GM12891 (cell line): ENCODE results near the gene SLCO1A2.

Source experiments
- DNase-seq: peaks from one replicate; pipeline ENCODE4 v3.0.0; 2011; ENCODE audit warnings: low spot score; ENCODE audit not compliant: insufficient read length
- FAIRE-seq: peaks from 2 replicates; lab custom pipeline; 2011; peaks lifted over from hg19 to GRCh38; lab: Jason Lieb, UNC
- PAX5 ChIP-seq: IDR thresholded peaks from 2 replicates; pipeline ENCODE4 v1.6.1; 2011; ENCODE audit warnings: low read length, moderate library complexity, mild to moderate bottlenecking; ENCODE audit not compliant: insufficient read depth, severe bottlenecking
- POLR2A ChIP-seq: IDR thresholded peaks from 2 replicates; pipeline ENCODE4 v1.6.1; 2011; ENCODE audit warnings: low read depth, low read length, control low read depth
- POLR2AphosphoS5 ChIP-seq: IDR thresholded peaks from 2 replicates; pipeline ENCODE4 v1.6.1; 2011; ENCODE audit warnings: low read depth, low read length, control low read depth
- POU2F2 ChIP-seq: IDR thresholded peaks from 2 replicates; pipeline ENCODE4 v1.6.1; 2011; ENCODE audit warnings: low read depth, mild to moderate bottlenecking, control low read depth, low read length, moderate library complexity
- SPI1 ChIP-seq: IDR thresholded peaks from 2 replicates; pipeline ENCODE4 v1.6.1; 2011; ENCODE audit warnings: low read depth, low read length, control low read depth
- TAF1 ChIP-seq: IDR thresholded peaks from 2 replicates; pipeline ENCODE4 v1.6.1; 2011; ENCODE audit warnings: low read depth, low read length, control low read depth

SLCO1A2 gene

DNA sequence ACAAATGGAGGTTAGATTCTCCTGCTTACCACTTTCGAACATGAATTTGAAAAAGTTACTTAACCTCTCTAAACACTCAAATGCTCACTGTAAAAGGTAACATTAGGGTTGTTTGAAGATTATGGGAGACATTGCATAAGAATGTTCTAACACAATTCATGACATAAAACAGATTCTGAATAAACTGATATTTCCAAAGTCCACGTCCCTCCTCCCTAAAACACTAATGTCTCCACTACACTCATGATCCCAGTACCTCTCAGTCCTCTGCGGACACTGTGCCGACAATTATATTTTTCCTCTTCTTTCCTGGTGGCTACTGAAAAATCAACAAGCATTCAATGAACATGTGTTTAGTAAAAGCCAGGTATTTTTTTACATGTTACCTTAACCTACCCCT, 19.2 kb upstream of the SLCO1A2 start:
- FAIRE-seq, result no peak
- no peak for DNase-seq
- TF ChIP-seq POLR2AphosphoS5 (no peak), SPI1 (no peak), TAF1 (no peak), PAX5 (no peak), POU2F2 (no peak), POLR2A (no peak)

DNA sequence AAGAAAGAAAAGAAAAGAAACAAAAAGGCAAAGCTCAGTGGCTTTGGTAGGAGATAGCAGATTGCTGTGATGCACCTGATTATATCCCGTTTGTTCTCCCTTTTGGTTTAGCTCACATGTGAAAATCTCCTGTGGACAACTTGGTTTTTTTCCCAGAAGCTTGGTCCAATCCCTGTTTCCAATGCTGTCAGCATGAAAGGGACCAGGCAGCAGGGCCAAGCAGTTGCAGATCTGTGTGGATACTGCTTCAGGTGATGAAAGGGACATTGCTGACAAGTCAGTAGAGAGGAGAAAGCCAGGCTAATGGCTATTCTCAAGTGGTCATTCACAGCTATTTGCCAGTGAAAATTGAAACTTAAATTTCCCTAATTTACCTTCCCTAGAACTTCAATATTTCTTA, 18.8 kb upstream of the SLCO1A2 start:
- TF ChIP-seq POU2F2, result no peak
- no peak for TF ChIP-seq SPI1
- no peak for TF ChIP-seq PAX5
- no peak for TF ChIP-seq POLR2AphosphoS5
- TF ChIP-seq TAF1, result no peak
- no peak for TF ChIP-seq POLR2A
- no peak for DNase-seq
- no peak for FAIRE-seq

DNA sequence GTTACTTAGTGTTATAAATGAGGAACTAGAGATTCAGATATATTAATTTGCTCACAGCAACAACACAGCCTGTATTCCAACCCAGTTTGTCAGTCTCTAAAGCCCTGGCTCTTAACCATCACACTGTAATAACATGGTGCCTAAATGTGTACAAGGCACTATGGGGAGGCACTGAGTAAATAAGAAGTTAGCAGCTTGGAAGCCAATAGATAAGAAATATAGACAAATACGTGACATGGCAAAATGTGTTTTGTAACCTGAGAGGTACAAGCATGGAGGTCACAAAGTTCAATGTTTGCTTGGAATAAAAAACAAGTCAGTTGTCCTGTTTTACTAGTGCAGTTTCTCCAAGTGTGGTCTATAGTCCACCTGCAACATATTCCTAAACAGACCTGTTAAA, 16.3 kb upstream of the SLCO1A2 start:
- no peak for FAIRE-seq
- TF ChIP-seq POLR2AphosphoS5 (no peak), TAF1 (no peak), SPI1 (no peak), POLR2A (no peak), POU2F2 (no peak), PAX5 (no peak)
- DNase-seq, result no peak

DNA sequence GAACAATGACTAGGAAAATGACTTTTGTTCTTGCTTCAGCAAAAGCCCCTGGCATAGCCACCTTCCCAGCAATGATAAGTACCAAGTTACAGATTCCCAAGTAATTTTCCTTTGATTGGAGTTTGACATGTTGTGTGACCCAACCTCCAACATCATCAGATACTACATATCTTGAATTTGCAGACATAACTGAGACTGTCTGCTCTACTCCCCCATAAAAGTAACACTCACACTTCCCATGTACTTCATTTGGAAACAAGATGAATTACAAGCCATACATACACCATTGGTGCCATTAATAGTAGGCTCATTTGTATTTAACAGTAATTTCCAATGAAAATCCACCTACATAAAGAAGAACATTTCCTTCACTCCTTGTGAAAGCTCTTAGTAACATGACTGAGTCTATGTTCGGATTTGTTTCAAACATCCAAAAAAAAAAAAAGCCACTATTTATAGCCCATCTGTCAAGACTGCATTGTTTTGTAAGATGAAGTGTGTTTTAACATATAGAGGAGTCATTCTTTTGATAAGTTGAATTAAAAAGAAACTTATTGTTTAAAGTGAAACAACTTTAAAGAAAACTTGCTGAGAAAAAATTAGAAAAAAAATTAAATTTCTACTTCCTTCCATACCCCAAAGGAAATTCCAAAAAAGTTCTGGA, 12.0 kb upstream of the SLCO1A2 start:
- no peak for DNase-seq
- FAIRE-seq, result no peak
- no peak for TF ChIP-seq PAX5
- TF ChIP-seq TAF1, result no peak
- TF ChIP-seq POLR2A, result no peak
- no peak for TF ChIP-seq SPI1
- no peak for TF ChIP-seq POLR2AphosphoS5
- no peak for TF ChIP-seq POU2F2

DNA sequence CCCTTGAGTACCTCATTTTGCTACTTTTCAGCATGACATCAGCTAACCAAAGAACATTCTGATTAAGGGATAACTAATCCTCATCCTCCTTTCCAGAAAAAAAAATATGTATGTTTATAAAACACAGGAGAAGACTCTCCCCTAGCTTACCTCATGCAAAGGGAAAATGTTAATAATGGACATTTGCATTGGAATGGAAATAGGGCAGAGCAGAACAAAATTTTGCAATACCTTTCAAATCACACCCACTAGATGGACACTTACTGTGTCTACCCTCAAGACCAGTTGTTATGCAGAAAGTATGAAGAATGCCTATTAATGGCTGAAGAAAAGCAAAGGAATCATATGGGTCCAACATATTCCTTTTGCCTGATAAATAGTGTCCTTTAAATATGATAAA, 8.9 kb upstream of the SLCO1A2 start:
- DNase-seq, result no peak
- FAIRE-seq, result no peak
- no peak for TF ChIP-seq TAF1

DNA sequence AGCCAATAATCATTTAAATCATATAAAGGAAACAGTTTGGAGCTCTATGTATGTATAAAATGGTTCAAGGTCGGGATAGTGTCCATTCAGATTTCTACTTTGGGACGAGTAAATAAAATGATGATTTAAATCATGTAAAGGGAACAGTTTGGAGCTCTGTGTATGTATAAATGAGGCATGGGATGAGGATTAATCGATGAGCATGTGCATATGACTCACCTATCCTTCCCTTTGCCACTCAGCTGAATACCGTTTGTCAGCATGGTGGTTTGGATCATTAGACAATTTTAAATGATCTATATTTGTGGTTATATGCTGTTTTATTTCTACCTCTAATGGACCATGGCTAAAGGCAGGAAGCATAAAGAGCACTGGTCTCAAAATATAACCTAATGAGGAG, 7.1 kb upstream of the SLCO1A2 start:
- DNase-seq (no peak), FAIRE-seq (no peak)
- TF ChIP-seq POLR2A (no peak), POU2F2 (no peak), POLR2AphosphoS5 (no peak), SPI1 (no peak)

DNA sequence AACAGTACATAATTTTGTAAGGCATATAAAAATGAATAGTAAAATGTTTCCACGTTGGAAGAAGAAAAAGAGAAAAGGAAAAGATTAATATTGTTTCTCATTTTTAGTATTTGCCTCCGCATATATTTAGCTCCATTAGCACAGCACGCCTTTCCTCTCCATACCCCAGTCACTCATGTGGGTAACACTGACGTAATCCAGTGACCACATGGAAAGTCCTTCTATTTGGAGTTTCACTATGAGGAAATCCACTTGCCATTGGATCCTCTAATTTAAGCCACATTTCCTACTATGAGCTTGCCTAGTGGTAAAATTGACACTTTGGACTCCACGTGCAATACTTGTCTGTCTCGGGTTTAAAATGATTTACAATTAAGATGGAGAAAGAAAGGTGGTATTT, 5.7 kb upstream of the SLCO1A2 start:
- no peak for DNase-seq
- TF ChIP-seq POU2F2 (no peak), PAX5 (no peak), POLR2A (no peak), TAF1 (no peak), POLR2AphosphoS5 (no peak), SPI1 (no peak)
- no peak for FAIRE-seq

DNA sequence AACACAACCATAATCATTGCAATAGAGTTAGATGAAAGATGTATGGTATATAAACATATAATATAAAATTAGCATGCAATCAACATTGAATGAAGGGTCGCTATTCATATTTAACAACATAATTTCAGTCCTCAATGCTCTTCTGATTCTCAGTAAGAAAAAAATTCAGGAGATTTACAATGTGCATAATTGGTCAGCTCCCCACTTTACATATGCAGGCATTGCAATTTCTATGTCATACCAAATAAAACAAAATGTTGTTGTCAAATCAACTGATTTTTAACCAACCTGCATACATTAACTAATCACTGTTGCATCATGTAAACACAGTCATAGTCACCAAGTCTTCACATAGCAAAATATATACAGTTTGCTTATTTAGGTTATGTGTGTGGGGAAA, 5.2 kb upstream of the SLCO1A2 start:
- no peak for FAIRE-seq
- no peak for DNase-seq

DNA sequence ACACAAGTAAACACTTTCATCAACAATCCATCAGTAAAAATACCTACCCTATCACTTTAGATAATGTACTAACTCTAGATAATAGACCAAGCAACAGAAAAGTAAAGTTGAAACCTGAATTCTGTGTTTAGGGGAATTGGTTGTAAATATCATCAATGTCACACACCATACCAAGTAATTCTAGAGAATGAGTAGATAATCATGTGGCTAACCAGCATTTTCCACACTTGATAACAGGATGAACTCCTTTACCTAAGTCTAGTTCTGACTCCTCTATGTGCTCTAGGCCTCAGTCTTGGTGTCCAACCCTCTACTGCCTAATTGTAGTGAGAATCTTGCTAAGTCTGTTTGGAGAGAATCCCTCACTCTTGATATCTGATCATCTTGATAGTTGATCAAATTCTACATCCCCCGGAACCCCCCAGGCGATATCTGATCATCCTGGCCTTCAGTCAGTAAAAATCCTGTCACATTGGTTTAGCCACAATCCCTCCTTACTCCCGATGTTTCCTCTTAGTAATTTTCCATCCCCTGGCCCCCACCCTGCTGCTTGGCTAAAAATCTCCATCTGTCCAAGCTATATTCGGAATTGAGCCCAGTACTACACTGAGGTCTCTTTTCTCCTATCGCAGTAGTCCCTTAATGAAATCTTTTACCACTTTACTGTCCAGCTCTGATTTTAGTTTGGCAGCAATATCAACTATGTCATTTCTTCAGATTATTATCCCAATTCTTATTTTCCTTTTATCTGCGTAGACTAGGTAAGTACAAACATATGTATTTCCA, 3.4 kb upstream of the SLCO1A2 start:
- no peak for FAIRE-seq
- no peak for DNase-seq
- TF ChIP-seq TAF1 (no peak), POU2F2 (no peak), PAX5 (no peak), POLR2AphosphoS5 (no peak), SPI1 (no peak), POLR2A (no peak)

More for the DNA sequence above, 5.2 kb upstream of the SLCO1A2 start:
- TF ChIP-seq POLR2A (no peak), POU2F2 (no peak), POLR2AphosphoS5 (no peak), SPI1 (no peak), TAF1 (no peak), PAX5 (no peak)

DNA sequence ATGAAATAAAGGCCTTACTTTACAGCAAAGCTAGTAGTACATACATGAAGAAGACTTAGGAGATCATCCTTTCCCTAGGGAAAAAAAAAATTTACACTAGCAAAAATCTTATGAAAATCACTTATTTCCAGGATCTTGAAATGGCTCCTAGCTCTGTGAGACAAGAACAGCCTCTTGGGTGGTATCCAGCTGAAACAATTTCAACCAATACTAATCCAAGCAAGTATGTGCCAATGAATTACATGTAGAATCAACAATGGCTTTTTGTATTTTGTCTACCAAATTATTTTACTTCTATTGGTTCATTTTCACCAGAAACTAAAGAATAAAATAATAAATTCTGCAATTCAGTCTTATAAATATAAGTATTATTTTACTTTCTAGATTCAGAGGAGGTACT, 2.7 kb upstream of the SLCO1A2 start:
- TF ChIP-seq POLR2A, result no peak
- TF ChIP-seq PAX5, result no peak
- no peak for TF ChIP-seq TAF1
- TF ChIP-seq POU2F2, result no peak
- TF ChIP-seq SPI1, result no peak
- TF ChIP-seq POLR2AphosphoS5, result no peak
- DNase-seq (no peak), FAIRE-seq (no peak)
